SK-N-SH treated with all-trans-retinoic acid at 6 μM for 48 hours (cell line): ENCODE measurements around the gene SDK2.

Source experiments
- ATAC-seq: fragments of 200-7000 bp; cut with Tn5 transposase; 3 replicates; pipeline ENCODE4 v1.9.1; 2020; ENCODE audit warnings: mild to moderate bottlenecking, moderate library complexity
- CSDC2 ChIP-seq: fragments of 250-450 bp; sonication (Bioruptor Pico); IDR thresholded peaks from 2 replicates; pipeline ENCODE4 v1.5.0; 2020; ENCODE audit warnings: mild to moderate bottlenecking, moderate library complexity
- GLIS3 ChIP-seq: fragments of 250-450 bp; sonication (Bioruptor Pico); IDR thresholded peaks from 2 replicates; pipeline ENCODE4 v1.5.0; 2020; ENCODE audit warnings: mild to moderate bottlenecking, moderate library complexity
- ISL1 ChIP-seq: fragments of 250-450 bp; sonication (Bioruptor Pico); IDR thresholded peaks from 2 replicates; pipeline ENCODE4 v2.1.2; 2022; ENCODE audit warnings: mild to moderate bottlenecking, moderate library complexity
- SNAI2 ChIP-seq: fragments of 250-450 bp; sonication (Bioruptor Pico); IDR thresholded peaks from 2 replicates; pipeline ENCODE4 v1.5.0; 2020; ENCODE audit warnings: mild to moderate bottlenecking, moderate library complexity
- TCF4 ChIP-seq: fragments of 250-450 bp; sonication (Bioruptor Pico); IDR thresholded peaks from 2 replicates; pipeline ENCODE4 v1.8.0; 2021; ENCODE audit warnings: mild to moderate bottlenecking, moderate library complexity, borderline replicate concordance
- ZC3H10 ChIP-seq: fragments of 250-450 bp; sonication (Bioruptor Pico); IDR thresholded peaks from 2 replicates; pipeline ENCODE4 v1.5.1; 2021; ENCODE audit warnings: mild to moderate bottlenecking, moderate library complexity
- ZFP30 ChIP-seq: fragments of 450-650 bp; formaldehyde crosslinking; IDR thresholded peaks from 2 replicates; pipeline ENCODE4 v1.5.0; 2022; ENCODE audit warnings: mild to moderate bottlenecking, moderate library complexity
- ZNF565 ChIP-seq: fragments of 450-650 bp; formaldehyde crosslinking; conservative IDR thresholded peaks from 2 replicates; pipeline ENCODE4 v1.5.0; 2020; ENCODE audit warnings: low read depth, mild to moderate bottlenecking, moderate library complexity
- TF ChIP-seq, protein P1 (sequence below): fragments of 250-450 bp; sonication (Bioruptor Pico); IDR thresholded peaks from 2 replicates; pipeline ENCODE4 v1.5.1; 2021; ENCODE audit warnings: mild to moderate bottlenecking, moderate library complexity
- TF ChIP-seq, protein P2 (sequence below): fragments of 250-450 bp; sonication (Bioruptor Pico); IDR thresholded peaks from 2 replicates; pipeline ENCODE4 v1.5.0; 2020; ENCODE audit warnings: mild to moderate bottlenecking, moderate library complexity
- TF ChIP-seq, protein P3 (sequence below): fragments of 250-450 bp; sonication (Bioruptor Pico); IDR thresholded peaks from 2 replicates; pipeline ENCODE4 v1.8.0; 2021; ENCODE audit warnings: low read depth, mild to moderate bottlenecking, moderate library complexity, borderline replicate concordance
- TF ChIP-seq, protein P4 (sequence below): fragments of 250-450 bp; sonication (Bioruptor Pico); IDR thresholded peaks from 2 replicates; pipeline ENCODE4 v1.5.1; 2020; ENCODE audit warnings: low read depth, mild to moderate bottlenecking, moderate library complexity

The SDK2 gene

DNA sequence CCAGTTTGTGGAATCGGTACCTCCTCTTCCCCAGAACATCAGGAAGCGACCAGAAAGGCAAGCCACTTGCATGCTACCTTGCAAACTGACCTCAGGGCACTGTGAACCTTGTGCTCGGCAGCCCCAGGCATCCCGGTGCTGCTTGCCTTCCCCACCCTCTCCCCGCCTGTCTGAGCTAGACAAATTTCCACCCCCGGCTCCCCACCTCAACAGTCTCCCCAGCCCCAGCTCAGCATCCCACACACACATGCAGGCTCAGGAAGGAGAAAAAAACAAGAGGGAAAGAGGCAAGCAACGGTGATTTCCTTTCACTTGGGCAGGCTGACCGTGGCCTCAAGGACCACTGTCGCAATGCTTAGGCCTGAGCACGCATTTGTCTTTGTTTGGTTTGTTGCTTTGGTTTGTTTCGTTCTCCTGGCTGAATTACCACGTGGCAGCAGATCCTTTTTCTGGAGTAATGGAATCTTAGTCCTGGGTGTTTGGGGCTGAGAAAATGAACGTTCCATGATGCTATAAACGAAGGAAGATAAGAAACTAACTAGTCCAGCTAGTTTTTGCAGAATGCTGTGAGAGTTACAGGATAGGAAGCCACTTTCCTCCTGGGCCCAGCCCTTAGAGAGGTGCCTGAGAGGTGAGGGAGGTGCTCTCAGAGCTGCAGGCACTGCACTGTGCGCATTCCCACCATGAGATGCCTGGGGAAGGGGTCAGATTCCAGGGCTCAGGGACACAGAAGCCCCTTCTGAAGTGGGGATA lies 27.9 kb downstream of the SDK2 start (continued):
- TF ChIP-seq, protein P1, sequence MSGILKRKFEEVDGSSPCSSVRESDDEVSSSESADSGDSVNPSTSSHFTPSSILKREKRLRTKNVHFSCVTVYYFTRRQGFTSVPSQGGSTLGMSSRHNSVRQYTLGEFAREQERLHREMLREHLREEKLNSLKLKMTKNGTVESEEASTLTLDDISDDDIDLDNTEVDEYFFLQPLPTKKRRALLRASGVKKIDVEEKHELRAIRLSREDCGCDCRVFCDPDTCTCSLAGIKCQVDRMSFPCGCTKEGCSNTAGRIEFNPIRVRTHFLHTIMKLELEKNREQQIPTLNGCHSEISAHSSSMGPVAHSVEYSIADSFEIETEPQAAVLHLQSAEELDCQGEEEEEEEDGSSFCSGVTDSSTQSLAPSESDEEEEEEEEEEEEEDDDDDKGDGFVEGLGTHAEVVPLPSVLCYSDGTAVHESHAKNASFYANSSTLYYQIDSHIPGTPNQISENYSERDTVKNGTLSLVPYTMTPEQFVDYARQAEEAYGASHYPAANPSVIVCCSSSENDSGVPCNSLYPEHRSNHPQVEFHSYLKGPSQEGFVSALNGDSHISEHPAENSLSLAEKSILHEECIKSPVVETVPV (CRISPR knock-in tag): no peak
- TF ChIP-seq ISL1 (no peak), TCF4 (no peak), GLIS3 (CRISPR knock-in tag) (no peak)

DNA sequence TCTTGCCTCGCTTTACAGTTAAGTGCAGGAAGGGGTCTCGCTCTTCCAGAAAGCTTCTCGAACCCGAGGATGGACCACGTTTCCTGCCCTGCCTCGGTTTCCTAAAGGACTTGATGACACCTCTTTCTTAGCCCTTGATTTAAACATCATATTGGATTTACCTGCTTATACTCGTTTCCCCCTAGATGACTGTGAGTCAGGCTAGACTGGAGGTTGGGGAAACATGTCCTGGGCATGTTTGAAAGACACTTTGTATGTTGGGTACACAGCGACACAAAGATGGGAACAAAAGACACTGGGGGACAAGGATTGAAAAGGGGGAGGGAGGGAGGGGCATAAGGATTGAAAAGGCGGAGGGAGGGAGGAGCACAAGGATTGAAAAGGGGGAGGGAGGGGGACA lies 30.0 kb downstream of the SDK2 start:
- no peak for TF ChIP-seq ZNF565
- no peak for TF ChIP-seq ZC3H10 (CRISPR knock-in tag)
- no peak for TF ChIP-seq TCF4
- TF ChIP-seq ZFP30 (CRISPR knock-in tag): no peak
- TF ChIP-seq CSDC2 (CRISPR knock-in tag): no peak
- TF ChIP-seq, protein P2, sequence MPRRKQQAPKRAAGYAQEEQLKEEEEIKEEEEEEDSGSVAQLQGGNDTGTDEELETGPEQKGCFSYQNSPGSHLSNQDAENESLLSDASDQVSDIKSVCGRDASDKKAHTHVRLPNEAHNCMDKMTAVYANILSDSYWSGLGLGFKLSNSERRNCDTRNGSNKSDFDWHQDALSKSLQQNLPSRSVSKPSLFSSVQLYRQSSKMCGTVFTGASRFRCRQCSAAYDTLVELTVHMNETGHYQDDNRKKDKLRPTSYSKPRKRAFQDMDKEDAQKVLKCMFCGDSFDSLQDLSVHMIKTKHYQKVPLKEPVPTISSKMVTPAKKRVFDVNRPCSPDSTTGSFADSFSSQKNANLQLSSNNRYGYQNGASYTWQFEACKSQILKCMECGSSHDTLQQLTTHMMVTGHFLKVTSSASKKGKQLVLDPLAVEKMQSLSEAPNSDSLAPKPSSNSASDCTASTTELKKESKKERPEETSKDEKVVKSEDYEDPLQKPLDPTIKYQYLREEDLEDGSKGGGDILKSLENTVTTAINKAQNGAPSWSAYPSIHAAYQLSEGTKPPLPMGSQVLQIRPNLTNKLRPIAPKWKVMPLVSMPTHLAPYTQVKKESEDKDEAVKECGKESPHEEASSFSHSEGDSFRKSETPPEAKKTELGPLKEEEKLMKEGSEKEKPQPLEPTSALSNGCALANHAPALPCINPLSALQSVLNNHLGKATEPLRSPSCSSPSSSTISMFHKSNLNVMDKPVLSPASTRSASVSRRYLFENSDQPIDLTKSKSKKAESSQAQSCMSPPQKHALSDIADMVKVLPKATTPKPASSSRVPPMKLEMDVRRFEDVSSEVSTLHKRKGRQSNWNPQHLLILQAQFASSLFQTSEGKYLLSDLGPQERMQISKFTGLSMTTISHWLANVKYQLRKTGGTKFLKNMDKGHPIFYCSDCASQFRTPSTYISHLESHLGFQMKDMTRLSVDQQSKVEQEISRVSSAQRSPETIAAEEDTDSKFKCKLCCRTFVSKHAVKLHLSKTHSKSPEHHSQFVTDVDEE (CRISPR knock-in tag): no peak
- TF ChIP-seq, protein P3, sequence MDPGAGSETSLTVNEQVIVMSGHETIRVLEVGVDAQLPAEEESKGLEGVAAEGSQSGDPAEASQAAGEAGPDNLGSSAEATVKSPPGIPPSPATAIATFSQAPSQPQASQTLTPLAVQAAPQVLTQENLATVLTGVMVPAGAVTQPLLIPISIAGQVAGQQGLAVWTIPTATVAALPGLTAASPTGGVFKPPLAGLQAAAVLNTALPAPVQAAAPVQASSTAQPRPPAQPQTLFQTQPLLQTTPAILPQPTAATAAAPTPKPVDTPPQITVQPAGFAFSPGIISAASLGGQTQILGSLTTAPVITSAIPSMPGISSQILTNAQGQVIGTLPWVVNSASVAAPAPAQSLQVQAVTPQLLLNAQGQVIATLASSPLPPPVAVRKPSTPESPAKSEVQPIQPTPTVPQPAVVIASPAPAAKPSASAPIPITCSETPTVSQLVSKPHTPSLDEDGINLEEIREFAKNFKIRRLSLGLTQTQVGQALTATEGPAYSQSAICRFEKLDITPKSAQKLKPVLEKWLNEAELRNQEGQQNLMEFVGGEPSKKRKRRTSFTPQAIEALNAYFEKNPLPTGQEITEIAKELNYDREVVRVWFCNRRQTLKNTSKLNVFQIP: no peak
- no peak for TF ChIP-seq SNAI2 (CRISPR knock-in tag)
- no peak for TF ChIP-seq GLIS3 (CRISPR knock-in tag)
- TF ChIP-seq, protein P4, sequence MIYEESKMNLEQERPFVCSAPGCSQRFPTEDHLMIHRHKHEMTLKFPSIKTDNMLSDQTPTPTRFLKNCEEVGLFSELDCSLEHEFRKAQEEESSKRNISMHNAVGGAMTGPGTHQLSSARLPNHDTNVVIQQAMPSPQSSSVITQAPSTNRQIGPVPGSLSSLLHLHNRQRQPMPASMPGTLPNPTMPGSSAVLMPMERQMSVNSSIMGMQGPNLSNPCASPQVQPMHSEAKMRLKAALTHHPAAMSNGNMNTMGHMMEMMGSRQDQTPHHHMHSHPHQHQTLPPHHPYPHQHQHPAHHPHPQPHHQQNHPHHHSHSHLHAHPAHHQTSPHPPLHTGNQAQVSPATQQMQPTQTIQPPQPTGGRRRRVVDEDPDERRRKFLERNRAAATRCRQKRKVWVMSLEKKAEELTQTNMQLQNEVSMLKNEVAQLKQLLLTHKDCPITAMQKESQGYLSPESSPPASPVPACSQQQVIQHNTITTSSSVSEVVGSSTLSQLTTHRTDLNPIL: no peak
- TF ChIP-seq, all 23 proteins: peak for 0
- ATAC-seq: no peak

DNA sequence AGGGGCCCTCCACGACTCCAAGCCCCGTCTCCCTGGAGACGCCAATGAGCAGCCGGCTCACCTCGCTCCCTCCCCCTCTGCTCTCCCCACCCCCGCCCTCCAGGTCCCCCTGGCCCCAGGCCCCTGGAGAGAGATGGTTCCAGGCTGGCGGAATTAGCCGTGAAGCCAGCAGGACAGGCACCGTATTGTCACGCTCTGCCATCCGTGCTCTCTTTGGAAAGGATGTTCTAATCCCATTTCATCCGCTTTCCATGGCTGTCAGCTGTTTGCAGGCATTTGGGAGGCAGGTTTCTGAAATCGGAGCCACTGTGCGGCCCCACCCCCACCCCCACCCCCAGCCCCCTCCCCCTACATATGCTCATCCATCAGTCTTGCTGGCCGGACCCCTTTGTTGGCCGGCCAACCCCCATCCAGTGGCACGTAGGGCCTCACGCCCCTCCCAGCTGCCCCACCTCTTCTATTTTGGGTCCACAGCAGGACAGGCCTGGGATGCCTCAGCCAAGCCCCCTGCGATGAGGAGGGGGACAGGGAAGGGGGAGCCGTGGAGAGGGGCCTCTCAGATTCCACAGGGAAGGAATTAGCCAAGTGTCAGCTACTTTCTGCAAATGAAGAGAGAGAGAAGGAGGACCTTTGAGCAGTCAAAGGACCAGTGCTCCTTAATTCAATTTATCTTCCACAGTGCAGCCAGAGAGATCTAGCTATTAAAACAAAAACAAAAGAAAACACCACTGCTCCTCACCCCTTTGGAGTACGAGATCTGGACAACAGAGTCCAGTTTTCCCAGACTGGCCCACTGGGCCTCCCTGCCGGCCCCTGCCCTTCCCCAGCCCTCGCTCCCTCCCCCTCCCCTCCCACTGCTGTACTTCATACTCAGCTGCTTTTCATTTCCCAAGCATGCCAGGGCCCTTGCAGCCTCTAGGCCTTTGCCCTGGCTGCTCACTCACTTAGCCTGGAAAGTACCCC lies 30.7 kb downstream of the SDK2 start:
- TF ChIP-seq, protein P1 (CRISPR knock-in tag): no peak
- TF ChIP-seq TCF4: peak; percentile 34; the same call in 1 of the 2 replicates
- peak; percentile 32; the same call in 1 of the 3 replicates for ATAC-seq

DNA sequence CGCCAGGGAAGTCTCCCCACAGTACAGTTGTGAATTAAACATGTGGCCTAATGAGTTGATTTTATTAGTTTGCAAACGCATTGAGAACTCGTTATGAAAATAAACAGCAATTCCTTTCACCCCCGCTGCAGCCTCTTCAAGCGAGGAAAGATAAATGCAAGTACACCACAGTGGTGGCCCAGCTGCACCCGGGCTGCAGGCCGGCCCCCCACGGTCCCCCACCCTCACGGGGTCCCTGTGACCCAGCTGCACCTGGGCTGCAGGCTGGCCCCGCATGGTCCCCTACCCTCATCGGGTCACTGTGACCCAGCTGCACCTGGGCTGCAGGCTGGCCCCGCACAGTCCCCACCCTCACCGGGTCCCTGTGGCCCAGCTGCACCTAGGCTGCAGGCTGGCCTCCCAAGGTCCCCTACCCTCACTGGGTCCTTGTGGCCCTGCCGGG lies 32.2 kb downstream of the SDK2 start:
- TF ChIP-seq SNAI2 (CRISPR knock-in tag): no peak
- TF ChIP-seq, protein P1 (CRISPR knock-in tag): no peak
- TF ChIP-seq, all 23 proteins: peak for 0
- ATAC-seq: no peak
